SK-N-DZ (cell line): ENCODE measurements around the gene IMMT. TPM values are rescaled to one million over a fixed set of nuclear protein-coding genes. Genes with fewer than 3 reads are reported as not detected.
A peak's percentile ranks its signal among the peaks of the same experiment; 100 is the strongest.
"Not testable (repeated sequence)": the region's sequence is repeated elsewhere in the genome, so short reads cannot be mapped to it uniquely, and the experiment has no call there.

Experiments used
- DNase-seq: peaks from one replicate; pipeline ENCODE4 v3.0.0-alpha.2; 2015; ENCODE audit warnings: low spot score
- polyA plus RNA-seq, 2 experiments: library from polyadenylated mRNA; depleted of rRNA; stranded (reverse); fragments of >200 nt; gene quantifications; 2 replicates each; pipeline ENCODE4 v1.2.3, GENCODE V29; 2014

IMMT gene
- polyA plus RNA-seq (2014; cell fraction: cytosol; rRNA removed) = 78.9 and 89.0 TPM in 2 replicates
- 61.3 and 86.7 TPM in 2 replicates for polyA plus RNA-seq (2014; cell fraction: nucleus; rRNA removed)

DNA sequence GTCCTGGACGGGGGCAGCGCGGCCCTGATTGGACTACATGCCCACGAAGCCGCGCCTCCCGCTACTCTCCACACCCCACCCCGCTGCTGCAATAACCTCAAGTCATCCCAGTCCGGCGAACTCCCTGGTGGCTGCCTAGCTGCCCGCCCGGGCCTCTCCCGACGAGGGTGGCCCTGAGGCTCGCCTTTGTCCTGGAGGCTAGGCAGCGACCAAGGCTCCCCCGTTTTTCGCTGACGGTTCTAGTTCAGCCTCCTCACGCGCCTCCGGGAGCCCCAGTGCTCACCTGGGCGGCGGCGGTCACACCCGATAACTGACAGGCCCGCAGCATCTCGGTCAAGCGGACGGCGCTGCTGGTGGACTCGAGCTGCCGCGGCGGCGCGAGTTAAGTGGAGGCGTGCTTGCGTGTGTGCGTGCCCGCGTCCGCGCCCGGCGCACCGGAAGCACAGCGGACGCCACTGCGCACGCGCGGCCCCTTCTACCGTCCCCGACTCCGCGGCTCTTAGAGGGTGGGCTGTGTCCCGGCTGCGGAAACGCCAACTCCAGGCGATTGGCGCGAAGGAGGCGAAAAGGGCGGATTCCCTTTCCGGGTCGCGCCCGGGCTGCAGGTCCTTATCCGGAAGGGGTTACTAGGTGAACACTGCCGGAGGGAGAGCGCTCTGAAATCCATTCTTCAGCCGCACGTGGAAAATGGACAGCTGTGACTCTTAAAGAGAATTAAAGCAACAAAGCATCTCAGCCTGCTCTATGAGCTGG lies at the start of gene IMMT:
TSS of gene IMMT (minus strand) at position 408 of the 753 bp plus-strand sequence. CDS start at position 328, 80 bp downstream.
- DNase-seq = peak; percentile 96

- DNase-seq = not testable (repeated sequence)
Measured at GRCh38 chr2:86244781-86245180, 49.5 kb upstream of the IMMT start.

- no peak for DNase-seq
Measured at GRCh38 chr2:86243950-86244733, 48.9 kb upstream of the IMMT start.

DNA sequence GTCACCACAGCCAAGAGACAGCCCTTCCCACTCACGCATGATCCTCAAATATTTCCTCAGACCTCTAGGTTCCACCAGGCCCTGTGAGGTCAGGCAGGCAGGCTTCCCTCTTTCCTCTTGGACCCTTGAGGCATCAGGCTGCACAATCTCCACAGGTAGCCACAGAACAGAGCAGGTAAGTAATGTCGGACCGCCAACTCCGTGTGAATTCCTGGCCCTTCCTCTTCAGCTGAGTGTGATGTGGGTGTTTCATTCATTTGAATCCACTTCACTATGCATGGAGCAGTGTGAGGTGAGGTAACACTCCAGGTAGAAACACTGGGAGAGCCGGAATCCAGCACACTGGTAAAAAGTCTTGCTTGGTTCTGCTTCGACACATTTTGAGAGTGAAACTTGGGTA lies 48.0 kb upstream of the IMMT start:
- DNase-seq = no peak

- DNase-seq = no peak
Measured at GRCh38 chr2:86241611-86242010, 46.3 kb upstream of the IMMT start.

DNA sequence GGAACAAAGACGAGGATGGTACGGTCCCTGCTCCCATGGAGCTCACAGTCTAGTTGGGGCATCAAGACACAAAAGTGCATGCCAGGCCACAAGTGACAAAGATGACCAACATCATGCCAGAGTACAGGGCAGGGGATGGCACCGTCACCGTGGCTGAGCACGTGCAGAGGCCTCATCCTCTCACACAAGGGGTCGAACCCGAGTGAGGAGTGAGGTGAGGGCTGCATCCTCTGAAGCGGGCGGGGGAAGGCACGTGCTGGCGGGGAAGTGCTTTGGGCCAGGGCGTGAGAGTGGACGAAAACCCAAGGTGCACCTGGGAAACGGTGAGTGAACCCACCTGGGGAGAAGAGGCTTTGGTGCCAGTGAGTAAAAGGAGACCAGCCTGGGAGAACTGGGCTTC lies 45.0 kb upstream of the IMMT start:
- no peak for DNase-seq

- no peak for DNase-seq
Measured at GRCh38 chr2:86239745-86240144, 44.5 kb upstream of the IMMT start.

DNA sequence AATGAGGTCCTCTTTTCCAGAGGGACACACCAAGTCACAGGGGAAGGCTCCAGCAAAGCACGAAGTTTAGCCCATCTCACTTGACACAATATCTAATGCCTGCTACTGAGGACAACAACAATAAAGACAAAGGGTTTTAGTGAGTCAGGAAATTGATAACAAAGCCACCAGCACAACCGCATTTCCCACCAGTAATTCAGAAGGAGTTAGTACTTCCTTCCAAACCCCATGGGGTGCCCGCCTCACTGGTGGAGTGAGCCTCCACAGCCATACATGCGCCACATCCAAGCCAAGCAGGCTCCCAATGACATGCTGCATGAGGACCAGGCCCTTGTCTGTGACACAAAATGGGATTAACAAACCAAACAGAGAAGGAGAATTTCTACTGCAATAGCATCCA lies 44.1 kb upstream of the IMMT start:
- no peak for DNase-seq

GRCh38 chr2:86238354-86238753 lies 43.1 kb upstream of the IMMT start:
- DNase-seq = no peak

GRCh38 chr2:86237172-86237571 lies 41.9 kb upstream of the IMMT start:
- no peak for DNase-seq

DNA sequence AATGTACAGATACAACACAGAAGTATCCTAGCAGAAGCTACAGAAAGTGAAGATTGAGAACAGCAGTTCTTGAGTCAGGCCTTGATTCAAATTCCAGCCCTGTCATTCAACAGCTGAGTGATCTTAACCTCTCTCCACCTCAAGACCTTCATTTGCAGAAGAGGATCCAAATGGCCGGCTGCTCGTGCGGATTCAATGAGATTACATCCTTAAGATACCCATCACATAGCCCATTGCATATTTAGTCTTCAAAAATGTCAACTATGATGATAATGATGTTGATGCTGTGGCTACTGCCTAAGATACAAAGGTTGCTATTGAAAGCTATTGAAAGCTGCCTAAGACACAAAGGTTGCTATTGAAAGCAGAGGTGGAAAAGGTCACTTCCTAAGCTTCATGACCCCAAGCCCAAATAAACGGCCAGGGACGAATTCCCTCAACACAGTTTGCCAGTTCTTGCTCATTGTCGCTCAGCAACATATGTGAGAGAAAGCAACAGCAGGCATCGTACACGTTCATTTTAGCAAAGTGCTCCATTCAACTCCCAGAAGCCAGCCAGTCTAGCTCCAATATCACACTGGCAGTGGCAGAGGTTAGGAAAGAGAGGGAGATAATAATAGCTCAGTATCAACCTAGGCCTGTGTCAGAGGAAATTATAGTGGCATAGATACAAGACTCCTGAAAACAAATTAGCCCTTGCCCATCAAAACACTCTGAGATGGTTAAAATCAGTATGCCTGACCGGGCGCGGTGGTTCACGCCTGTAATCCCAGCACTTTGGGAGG lies 40.1 kb upstream of the IMMT start:
- no peak for DNase-seq

DNA sequence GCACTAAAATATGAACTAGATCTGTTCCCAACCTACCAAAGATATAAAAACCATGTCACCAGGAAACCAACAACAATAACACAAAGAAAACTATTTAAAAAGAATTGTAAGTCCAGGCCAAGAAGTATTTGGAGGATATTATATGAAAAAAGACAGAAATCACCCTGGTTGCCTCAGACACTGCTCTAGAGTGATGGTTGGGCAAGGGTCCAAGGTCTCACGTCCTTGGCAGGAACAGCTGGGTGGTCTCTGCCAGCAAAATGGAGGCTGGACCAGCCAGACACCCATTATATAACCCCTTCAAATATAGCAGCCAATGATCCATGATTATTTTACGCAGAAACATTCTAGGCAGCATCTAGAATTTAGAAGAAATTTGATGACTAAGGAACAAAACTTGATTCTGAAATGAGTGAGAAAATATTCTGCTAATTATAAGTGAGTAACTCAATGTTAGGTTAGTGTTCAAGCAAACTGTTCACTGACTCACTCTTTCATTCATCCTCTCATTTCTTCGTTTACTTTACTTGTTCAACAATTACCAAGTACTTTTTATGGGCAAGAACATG lies 39.4 kb upstream of the IMMT start:
- no peak for DNase-seq

DNA sequence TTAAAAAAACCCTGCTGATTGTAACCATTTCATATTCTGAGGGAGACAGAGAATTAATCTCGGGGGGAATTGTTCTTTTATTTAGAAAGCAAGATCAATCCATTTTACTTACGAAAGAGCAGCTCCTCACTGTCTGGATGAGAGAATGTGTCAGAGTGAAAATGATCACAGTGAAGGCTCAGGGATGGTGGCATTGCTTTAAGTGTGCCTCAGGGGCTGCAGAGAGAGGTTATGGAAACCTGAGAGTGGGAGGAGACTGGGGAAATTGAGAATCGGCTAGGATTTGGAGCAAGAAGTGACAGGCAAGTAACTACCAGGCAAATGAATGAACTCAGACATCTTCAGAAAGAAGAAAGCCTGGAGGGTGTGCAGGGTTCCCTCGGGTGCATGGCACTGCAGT lies 38.2 kb upstream of the IMMT start:
- DNase-seq = no peak

GRCh38 chr2:86232910-86233309 lies 37.6 kb upstream of the IMMT start:
- DNase-seq = no peak

DNA sequence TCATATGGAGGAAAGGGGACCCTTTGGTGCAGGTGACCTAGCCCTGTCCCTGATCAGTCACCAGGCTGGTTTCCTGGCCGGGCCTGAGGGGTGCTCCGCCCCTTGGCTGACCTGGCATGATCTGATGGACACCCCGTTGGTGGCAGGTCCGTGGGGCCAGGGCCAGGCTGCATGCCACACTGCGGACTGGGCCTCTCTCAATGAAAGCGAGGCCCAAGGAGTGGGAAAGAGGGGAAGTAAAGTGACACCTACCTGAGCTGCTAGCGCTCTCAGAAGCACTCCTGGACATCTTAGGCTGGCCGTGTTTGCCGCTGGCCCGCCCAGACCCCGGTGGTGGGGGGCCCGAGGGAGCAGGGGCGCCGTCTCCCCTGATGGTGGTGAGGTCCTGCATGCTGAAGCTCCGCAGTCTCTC lies 37.1 kb upstream of the IMMT start:
- DNase-seq = no peak

DNA sequence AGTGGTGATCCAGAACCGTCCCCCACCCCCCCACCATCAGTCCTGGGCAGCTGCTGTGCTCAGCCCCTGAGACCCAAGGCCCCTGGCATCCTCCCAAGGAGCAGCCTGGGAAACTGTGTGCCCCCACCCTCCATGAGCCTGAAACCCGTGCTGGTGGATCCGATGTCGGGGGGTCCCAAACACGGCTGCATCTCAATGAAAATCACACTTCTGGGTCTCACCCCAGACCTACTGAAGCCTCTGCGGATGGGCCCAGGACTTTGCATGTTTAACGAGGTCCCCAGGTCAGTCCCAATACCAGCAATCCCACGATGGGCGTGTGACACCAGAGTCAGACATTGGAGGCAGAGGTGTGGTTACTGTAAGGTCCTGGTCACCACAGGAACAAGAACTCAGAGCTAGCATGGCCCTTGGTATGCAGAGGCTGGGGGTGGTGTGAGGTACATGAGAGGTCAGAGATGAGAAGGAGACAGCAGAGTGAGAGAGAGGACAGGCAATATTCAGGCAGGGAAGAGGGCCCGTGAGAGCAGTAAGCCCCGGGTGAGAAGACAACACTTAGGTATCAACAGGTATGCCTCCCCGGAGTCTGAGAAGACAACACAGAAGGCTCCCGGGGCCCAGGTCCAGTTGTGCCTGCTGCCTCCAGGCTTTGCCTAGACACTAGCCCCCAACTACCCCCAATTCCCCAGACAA lies 36.6 kb upstream of the IMMT start:
- DNase-seq = no peak

GRCh38 chr2:86230961-86231360 lies 35.7 kb upstream of the IMMT start:
- no peak for DNase-seq

- DNase-seq = no peak
Measured at GRCh38 chr2:86229221-86229620, 34.0 kb upstream of the IMMT start.

DNA sequence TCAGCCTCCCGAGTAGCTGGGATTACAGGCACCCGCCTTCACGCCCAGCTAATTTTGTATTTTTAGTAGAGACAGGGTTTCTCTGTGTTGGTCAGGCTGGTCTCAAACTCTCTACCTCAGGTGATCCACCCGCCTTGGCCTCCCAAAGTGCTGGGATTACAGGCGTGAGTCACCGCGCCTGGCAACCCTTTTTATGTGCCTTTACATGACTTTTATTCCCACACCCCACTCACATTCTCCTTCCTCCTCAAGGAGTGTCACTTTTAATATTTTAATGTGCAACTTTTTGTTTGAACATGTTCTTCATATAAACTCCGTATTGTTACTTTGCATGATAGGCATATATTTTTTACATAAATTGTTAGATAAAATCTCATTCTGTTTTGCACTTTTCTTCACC lies 33.3 kb upstream of the IMMT start:
- DNase-seq = not testable (repeated sequence)

DNA sequence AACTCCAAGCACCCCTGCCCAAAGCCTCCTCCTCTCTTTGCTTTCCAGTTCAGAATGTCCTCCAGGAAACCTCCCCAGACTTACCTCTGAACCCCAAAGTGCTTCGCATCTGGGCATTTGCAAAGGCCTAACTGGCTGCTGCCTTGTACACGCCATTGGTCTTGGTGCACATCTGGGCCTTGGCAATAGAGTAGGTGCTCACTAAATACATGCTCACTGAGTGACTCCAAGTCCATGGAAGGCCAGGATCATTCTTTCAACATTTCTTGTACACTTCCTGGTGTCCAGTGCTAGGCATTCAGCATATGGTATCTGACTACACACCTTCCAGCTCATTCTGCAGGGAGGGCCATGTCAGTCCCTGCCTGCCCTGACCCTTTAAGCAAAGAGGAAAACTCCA lies 32.4 kb upstream of the IMMT start:
- DNase-seq = no peak
